ENCODE results near the gene TRAF2.

Gene TRAF2

GRCh38 chr9:136937186-136938001 is 51.1 kb downstream of the TRAF2 start:
- no peak for DNase-seq (ENCODE audit: low read depth)

DNA sequence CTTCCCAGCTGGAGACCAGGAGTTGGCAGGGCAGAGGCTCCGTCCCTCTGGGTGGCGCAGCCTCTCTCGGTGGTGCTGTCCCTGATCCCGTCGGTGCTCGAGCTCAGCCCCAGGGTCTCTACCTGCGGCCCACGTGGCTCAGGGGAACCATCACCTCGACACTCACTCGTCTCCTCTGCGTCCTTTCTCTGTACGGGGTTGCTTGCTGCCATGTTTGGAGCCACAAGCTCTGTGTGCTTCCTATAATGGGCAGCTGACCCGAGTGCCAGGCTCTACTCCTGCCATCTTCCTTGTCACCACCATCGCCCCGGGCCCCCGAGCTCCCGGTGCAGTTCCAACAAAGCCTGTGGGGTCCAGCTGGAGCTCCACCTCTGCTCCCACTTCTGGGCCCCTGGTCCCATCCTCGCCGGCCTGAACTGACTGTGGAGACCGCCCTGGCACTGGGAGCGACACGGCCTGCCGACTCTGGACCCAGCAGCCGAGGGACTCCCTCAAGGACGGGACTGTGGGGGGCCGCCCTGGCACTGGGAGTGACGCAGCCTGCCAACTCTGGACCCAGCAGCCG is 53.2 kb downstream of the TRAF2 start:
- no peak for DNase-seq (ENCODE audit: low read depth)

GRCh38 chr9:136939996-136940525 is 53.7 kb downstream of the TRAF2 start:
- no peak for DNase-seq (ENCODE audit: low read depth)

GRCh38 chr9:136940526-136941230 is 54.4 kb downstream of the TRAF2 start:
- no peak for DNase-seq (ENCODE audit: low read depth)

DNA sequence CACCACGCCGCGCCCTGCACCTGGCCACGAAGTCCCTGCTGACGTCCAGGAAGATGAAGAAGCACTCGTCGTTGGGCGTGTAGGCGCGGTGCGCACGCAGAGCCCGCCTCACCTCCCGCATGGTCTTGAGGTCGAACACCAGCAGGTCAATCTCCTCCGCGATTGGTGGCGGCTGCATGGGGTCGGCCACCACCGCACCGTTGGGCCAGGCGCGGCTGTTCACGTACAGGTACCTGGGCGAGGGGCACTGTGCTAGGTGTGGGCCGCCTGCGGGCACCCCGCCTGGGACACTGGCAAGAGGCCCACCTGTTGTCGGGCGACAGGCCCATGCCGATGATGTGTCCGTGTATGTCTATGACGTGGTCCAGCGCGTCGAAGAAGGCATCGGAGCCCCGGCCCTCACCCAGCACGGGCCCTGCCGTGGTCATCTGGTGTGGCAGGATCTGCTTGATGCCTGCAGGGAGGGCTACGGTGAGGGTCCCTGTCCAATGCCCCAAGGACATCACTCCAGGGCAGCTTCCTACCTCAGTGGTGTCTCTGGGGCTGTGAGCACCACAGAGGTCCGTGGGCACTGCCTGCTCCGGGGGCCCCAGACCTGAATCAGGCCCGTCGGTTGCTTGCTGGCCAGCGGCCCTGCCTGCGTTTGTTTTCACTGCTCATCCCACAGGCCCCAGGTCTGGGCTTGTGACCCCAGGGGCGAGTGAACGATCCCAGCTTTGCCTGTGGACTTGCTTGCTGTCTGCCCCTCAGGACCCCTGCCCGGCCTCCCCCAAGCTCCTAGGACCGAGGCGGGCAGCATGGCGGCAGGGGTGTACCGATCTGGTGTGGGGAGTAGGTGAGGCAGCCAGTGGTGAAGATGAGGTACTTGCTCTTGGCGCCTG is 55.2 kb downstream of the TRAF2 start:
- DNase-seq (ENCODE audit: low read depth) = no peak

DNA sequence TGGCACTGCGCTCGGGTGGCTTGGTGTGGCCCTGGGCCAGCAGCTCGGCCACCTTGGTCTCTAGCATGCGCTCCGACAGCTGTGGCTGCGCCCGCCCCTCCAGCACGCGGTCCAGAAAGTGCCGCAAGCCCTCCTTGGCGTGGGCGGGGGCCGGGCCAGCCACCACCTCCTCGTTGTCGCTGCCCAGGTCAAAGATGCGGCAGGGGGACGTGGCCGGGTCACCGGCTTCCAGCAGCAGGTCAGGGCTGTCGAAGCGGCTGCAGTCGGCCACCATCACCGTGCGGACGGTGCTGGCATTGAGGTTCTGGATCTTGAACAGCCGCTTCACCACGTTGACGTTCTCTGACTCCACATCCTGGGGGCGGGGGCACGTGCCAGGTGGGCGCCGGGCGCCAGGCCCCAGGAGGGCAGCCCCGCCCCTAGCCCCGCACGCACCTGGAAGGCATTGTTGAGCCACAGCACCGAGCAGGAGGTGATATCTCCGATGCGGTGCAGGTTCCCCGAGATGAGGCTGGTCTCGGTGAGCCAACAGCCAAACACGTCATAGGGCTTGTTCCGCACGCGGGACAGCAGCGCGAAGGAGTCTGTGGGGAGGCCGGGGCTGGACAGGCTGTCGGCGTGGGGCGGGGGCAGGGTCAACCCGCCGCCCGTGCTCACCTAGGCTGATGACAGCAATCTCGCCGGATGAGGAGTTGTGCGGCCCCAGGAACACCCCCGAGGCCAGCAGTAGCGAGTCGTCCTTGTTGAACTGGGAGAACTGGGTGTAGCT is 56.0 kb downstream of the TRAF2 start:
- DNase-seq (ENCODE audit: low read depth) = no peak

- DNase-seq (ENCODE audit: low read depth) = no peak
These were observed 56.5 kb downstream of the TRAF2 start for GRCh38 chr9:136942881-136943230.

- DNase-seq (ENCODE audit: low read depth) = peak; percentile 54
These were observed 57.2 kb downstream of the TRAF2 start for GRCh38 chr9:136943291-136944211.

DNA sequence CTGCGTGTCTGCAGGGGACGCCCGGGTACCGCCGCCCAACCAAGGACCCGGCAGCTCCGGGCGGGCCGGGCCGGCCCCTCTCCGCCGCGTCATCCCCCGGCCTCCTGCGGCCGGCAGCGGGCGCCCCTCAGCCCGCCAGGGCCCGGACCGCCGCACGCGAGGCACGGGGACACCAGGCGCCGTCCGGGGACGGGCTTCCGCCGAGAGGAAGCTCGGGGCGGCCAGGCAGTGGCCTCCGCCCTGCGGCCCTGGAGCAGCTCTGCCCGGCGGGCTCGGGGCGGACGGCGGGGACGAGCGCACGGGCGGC is 57.8 kb downstream of the TRAF2 start:
- DNase-seq (ENCODE audit: low read depth) = peak; percentile 50

DNA sequence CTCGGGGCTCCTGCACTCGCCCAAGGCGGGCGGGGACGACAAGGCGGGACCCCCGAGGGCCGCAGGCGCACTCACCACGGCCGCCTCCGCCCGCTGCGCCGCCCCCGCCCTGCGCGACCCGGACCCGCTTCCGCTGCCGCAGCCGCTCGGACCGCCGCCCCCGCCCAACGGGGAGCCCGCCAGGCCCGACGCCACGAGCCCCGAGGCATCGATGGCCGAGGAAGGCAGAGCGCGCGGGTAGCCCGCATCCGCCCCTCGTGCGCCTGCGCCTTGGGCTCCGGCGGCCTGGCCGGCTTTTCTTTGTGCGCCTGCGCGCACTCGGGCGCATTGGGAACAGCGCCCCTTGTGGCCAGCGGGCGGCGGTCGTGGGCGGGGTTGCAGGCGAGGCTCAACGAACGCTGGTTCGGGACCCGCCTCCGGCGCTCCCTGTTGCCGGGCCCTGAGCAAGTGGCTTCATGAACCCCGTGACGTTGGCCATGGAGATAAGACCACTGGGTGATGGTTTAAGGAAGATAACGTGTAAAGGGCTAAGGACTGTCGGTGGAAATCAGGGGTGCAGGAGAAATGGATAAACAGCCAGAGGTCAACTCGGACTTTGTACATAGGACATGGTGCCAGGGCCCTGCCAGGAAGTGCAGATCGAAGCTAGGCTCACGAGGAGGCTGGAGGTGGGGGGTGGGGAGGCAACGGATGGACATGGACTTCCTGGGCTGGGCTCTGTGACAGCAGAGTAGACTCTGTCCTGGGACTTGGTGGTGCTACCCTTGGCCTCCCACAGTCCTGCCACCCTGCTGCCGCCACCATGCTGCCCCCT is 58.4 kb downstream of the TRAF2 start, which contains the start of the genes C8G and FBXW5:
C8G (plus strand) TSS at position 725 of the 814 bp plus-strand sequence; CDS start at position 803, 78 bp downstream.
FBXW5 (minus strand) TSS at position 220 of the 814 bp plus-strand sequence. CDS start 655 bp downstream, outside the sequence.
- DNase-seq (ENCODE audit: low read depth) = peak; percentile 88

GRCh38 chr9:136945333-136946227 is 59.3 kb downstream of the TRAF2 start:
- no peak for DNase-seq (ENCODE audit: low read depth)

- DNase-seq (ENCODE audit: low read depth) = no peak
These were observed 60.1 kb downstream of the TRAF2 start for GRCh38 chr9:136946228-136947027.

DNA sequence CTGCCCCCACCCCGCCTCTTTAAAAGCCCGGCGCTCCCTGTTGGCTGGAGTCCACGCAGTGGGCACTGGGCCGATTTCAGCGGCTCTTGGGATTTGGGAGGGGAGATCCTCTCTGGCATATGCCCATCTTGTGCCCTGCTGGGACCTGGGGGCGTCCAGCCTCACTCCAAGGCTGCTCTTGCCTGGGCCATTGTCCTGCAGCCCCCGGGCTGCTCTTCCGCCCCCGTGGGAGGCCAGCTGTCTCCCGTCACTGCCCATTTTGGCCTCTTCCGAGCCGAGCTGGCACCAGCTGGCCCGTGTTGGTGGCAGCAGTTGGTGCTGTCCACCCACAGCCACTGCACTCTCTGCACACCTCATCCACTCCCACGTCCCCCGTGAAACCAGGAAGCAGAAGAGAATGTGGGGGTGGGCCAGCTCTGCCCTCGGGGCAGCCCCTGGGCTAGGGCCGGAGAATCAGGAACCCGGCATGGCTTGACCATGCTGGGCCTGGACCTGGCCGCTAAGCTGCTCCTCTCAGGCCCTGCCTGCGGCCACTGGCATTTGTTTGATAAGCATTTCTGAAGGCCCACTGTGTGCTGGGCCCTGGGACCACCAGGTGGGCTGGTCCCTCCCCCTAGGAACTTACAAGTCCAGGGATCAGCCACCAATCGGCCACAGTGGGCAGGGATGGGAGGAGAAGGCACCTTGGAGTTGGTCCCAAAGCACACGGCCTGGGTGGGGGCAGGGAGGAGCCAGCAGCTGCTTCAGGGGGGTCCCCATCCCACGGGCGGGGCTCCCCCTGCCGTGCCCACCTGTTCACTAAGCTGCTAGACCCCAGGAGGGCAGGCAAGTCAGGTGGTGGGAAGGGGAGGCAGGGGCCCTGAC is 60.9 kb downstream of the TRAF2 start:
- no peak for DNase-seq (ENCODE audit: low read depth)

DNA sequence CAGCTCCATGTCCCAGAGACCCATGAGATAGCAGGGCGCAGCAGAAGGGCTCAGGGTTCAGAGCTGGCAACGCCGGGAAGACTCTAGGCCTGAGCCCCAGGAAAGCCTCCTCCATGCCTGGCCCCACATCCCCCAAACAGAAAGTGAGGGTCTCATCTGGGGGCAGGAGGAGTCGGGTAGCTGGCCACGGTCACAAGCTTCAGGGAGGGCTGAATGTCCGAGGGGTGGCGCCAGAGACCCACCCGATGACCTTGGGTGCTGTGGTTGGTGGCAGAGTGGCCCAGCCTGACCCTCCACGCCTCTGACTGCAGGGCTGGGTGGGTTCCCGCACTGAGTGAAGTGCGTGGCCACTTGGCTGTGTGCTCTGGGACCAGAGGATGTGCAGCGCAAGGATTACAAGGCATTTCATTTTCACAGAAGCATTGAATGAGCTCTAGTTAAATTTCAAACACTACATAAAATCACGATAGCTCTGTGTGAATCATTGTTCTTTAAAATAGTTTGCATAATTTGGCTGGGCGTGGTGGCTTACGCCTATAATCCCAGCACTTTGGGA is 61.7 kb downstream of the TRAF2 start:
- peak; percentile 26 for DNase-seq (ENCODE audit: low read depth)

GRCh38 chr9:136949239-136949816 is 63.0 kb downstream of the TRAF2 start:
- no peak for DNase-seq (ENCODE audit: low read depth)
